Hematopoietic multipotent progenitor cell (in vitro differentiated cells): Measurements from ENCODE around the gene UBLCP1. TPM values are rescaled to one million over a fixed set of nuclear protein-coding genes. Genes with fewer than 3 reads are reported as not detected.
A peak's percentile ranks its signal among the peaks of the same experiment; 100 is the strongest.
"Not testable (repeated sequence)": the region's sequence is repeated elsewhere in the genome, so short reads cannot be mapped to it uniquely, and the experiment has no call there.

Source experiments
- DNase-seq, 3 donors: peaks; one replicate each; pipeline ENCODE4 v3.0.0-alpha.2; 2011 to 2015; ENCODE audit warnings: low read depth in 2 of 3, low spot score in 2 of 3
- total RNA-seq: library from RNA; depleted of rRNA; stranded (reverse); fragments of >200 nt; gene quantifications from one replicate; pipeline ENCODE4 v1.2.3, GENCODE V29; 2012

Gene UBLCP1, protein sequence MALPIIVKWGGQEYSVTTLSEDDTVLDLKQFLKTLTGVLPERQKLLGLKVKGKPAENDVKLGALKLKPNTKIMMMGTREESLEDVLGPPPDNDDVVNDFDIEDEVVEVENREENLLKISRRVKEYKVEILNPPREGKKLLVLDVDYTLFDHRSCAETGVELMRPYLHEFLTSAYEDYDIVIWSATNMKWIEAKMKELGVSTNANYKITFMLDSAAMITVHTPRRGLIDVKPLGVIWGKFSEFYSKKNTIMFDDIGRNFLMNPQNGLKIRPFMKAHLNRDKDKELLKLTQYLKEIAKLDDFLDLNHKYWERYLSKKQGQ
- 4.3 TPM for total RNA-seq

DNA sequence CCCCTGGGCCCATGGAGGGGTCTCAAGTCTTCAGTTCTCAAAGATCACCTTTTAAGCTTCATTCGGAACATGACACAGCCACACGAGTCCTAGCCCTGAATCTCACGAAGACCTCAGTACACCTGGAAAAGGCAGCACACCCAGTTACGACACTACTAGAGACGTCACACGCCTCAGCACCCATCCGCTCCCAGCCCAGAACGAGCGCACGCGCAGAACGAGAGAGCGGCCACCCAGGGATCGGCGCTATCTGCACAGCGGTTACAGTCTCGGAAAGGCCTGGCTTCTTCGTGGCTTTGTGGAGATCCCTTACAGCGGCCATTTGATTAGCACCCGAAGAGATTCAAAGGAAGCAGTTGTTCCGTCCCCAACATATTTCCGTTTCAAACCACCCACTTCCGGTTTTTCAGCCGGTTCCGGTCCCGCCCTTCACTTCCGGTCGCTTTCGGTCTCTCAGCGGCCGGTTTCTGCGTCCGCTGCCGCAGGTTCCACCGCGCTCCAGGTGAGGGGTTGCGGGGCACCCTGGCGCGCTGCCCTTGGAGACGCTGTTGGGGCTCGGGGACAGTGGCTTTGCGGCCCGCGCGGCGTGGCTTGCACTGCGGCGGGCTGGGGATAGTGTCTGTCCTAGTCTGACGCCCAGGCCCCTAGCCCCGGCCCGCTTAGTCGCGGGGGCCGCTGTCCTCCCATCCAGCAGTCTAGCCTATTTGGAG, at the start of gene UBLCP1:
UBLCP1 (plus strand) TSS at position 432 of the 710 bp plus-strand sequence. CDS start 5,626 bp downstream, outside the sequence.
- DNase-seq: peak; percentile 73 to 83 (median 82)

DNA sequence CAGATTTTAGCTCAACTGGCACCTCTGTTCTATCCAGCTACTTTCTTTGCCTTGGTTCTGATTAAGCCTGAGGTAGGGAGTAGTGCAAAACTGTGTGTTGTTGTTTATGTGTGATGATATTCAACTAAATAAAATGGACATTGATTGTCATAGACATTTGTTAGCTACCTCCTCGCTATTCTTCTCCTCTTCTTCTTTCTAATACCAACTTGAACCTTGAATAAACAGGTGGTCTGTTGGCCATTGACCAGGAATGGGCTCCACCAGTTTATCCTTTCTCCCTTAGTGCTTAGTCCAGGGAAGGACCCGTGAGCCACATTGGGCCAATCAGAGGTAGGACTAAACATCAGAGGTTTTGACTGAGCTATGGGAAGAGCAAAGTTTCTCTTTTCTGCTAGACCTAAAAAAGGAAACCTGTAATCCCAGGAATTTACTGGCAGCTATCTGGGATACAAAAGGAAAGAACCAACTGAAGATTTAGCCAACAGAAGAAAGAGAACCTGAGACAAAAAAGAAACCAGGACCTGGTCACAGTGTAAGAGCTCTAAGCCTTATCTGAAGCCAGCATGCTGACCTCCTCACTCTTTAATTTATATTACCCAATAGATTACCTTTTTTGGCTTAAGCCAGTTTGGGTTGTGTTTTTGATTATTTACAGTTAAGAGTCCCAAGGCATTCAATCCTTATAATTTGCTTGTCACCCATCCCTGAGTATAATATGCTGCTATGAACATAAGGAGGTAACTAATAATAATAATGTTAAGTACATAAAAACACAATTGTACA, 48.4 kb upstream of the UBLCP1 start:
- DNase-seq: no peak

DNA sequence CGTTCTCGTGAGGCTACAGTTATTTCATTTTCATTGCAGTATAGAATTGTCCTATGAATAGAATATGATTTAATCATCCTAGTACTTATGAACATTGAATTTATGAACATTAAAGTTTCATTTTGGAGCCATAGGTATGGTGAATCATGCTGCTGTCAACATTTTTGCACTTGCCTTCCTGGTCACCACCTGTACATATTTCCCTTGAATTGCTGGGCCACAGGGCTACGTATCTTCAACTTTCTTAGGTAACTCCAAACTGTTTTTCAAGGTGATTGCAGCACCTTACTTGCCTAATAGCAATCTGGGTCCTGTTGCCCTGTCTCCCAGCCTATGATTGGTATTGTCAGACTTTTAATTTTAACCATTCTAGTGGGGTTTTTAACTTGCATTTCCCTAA, 47.2 kb upstream of the UBLCP1 start:
- no peak for DNase-seq

GRCh38 chr5:159216454-159216853, 46.6 kb upstream of the UBLCP1 start:
- no peak for DNase-seq

DNA sequence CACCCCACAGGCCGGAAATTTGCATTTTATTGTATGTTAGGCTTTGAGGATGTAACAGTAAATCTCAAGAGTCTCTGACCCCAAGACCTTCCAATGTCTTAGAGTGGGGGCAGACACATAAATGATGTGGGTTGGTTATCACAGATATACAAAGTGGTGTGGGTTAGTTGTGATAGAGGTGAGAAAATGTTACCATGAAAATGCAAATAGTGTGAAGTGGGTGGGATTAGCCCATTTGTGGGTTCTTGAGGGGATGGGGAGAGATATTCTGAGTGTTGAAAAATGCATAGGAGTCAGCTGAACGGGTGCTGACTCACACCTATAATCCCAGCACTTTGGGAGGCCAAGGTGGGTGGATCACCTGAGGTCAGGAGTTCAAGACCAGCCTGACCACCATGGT, 45.9 kb upstream of the UBLCP1 start:
- no peak for DNase-seq

GRCh38 chr5:159218595-159219023, 44.5 kb upstream of the UBLCP1 start:
- DNase-seq: no peak

- DNase-seq: no peak
These were observed 42.9 kb upstream of the UBLCP1 start for GRCh38 chr5:159220206-159220605.

- DNase-seq: no peak
These were observed 39.6 kb upstream of the UBLCP1 start for GRCh38 chr5:159223469-159223868.

GRCh38 chr5:159224471-159224870, 38.6 kb upstream of the UBLCP1 start:
- no peak for DNase-seq

GRCh38 chr5:159226451-159226850, 36.6 kb upstream of the UBLCP1 start:
- no peak for DNase-seq

DNA sequence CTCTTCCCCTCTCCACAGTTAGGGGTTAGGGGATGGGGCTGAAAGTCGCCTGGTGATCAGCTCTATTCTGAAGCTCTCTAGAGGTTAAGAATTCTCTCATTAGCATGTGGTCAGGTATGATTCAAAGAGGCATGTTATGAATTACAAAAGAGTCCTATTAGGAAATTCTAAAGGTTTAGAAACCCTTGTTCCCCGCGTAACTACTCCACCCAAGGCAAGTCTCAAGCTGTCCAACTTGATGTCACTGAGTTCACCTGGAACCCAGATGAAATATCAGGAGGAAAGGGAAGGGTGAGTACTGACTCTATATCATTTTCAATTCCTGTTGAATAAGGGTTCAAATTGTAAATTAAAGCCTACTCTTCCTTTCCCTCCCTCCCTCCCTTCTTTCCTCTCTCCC, 35.6 kb upstream of the UBLCP1 start:
- DNase-seq: no peak

- DNase-seq: not testable (repeated sequence)
These were observed 35.0 kb upstream of the UBLCP1 start for GRCh38 chr5:159228097-159228496.

DNA sequence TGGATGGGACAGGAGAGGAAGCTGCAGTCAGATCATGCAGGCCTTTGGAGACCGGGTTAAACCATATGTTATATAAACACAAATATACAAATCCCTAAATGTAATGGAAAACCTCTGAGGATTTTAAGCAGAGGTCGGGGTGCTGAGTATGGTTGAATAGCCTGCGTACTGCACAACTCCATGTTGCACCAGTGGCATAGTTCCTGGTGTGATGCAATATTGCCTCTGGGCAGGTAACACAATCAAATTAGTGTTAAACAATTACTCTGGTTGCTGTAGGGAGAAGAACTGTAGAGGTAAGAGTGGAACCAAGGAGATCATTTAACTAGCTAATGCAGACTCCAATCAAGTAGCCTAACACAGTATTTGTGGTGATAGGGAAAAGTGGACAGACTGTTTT, 32.4 kb upstream of the UBLCP1 start:
- DNase-seq: no peak

DNA sequence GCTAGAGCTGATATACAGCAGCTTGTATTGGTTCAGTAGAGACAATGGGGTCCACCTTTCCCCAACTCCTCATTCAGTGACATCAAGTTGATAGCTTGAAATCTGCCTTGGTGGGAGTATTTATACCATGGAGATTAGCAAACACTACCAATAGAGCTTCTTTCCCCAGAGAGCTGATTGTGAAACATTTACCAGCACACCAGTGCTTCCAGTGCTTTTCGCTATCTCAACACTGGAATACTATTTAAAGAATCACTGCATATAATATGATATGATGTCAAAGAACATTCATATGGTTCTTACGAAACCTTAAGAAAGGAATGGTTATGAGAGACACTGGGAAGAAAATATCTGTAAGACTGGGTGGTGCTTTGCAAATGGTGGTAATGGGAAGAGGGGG, 31.9 kb upstream of the UBLCP1 start:
- no peak for DNase-seq

DNA sequence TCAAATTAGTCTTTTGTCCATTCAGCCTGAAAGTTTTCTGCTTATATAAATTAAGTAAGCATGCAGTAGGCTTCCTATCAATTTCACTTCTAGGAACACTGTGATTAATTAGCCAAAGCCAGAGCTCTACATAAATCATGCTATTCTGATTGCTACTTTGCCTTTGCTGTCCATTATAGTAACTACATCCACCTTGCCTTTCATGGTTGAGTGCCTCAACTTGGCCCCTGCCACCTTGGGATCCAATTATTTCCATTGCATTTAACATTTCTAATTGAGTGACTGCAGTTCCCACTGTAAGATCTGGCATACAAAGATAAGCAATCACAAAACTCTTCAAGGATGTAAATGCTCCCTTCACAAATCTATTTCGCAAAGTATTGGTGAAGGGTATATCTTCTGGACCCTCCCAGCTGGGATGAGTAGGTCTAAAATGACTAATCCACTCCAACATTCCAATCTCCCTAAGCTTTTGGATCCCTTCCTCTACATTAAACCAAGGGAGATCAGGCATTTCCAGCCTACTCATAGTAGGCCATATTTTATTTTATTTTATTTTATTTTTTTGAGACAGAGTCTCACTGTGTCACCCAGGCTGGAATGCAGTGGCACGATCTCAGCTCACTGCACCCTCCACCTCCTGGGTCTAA, 27.1 kb upstream of the UBLCP1 start:
- DNase-seq: not testable (repeated sequence)

GRCh38 chr5:159240301-159240870, 22.7 kb upstream of the UBLCP1 start:
- no peak for DNase-seq

GRCh38 chr5:159241946-159242552, 21.0 kb upstream of the UBLCP1 start:
- peak in 1 of 3 donors; percentile 29 for DNase-seq

DNA sequence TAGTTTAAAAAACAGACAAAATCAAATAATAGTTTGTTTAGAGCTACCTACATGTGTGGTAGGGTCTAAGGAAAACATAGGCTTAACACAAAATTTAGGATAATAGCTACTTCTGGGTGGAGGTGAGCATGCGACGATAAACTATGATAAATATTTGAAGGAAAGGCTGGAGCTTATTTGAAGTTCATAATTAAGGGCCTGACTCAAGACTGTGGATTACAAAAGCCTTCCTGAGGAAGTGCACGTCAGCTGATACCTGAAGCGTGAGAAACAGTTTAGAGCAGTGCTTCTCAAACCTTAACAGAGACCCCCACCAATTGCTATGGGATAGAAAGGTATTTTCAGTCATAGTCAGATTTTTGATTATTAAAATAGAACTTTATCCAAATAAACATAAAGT, 20.4 kb upstream of the UBLCP1 start:
- peak in 2 of 3 donors; percentile 29 to 33 for DNase-seq

DNA sequence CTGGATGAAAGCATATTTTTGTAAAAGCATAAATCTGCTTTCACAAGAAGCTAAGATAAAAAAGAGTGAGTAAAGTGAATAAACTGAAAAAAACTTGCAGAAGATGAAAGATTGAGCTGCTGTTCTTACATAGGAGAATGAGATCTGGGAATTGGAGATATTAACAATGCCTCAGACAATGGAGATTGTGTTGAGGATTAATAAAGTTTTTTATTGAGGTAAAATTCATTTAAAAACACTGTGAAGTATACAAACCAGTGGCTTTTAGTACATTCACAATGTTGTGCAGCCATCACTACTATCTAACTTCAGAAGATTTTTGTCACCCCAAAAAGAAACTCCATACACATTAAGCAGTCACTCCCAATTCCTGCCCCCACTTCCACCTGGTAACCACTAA, 19.7 kb upstream of the UBLCP1 start:
- DNase-seq: no peak

GRCh38 chr5:159244163-159244562, 18.9 kb upstream of the UBLCP1 start:
- DNase-seq: peak in 1 of 3 donors; percentile 7
